Stimulated activated naive CD4-positive, alpha-beta T cell (primary cell): Measurements from ENCODE around the gene TAGLN.
"Not testable (repeated sequence)": the region's sequence is repeated elsewhere in the genome, so short reads cannot be mapped to it uniquely, and the experiment has no call there.

Source experiments
- DNase-seq, 6 experiments: peaks; one replicate each; lab custom pipeline; 2025; lab: John Stamatoyannopoulos, UW

The TAGLN gene

GRCh38 chr11:117195761-117196160 lies 3.4 kb upstream of the TAGLN start:
- DNase-seq = no peak

GRCh38 chr11:117197006-117197405 lies 2.2 kb upstream of the TAGLN start:
- DNase-seq = no peak

- no peak for DNase-seq
These were observed 1.4 kb upstream of the TAGLN start for GRCh38 chr11:117197516-117198456.

GRCh38 chr11:117198613-117199012 lies 557 bp upstream of the TAGLN start:
- no peak for DNase-seq

- DNase-seq = no peak
These were observed 994 bp downstream of the TAGLN start for GRCh38 chr11:117199916-117200812.

GRCh38 chr11:117200813-117201657 lies 1.9 kb downstream of the TAGLN start:
- DNase-seq = no peak

GRCh38 chr11:117201658-117202305 lies 2.6 kb downstream of the TAGLN start:
- DNase-seq = no peak

- no peak for DNase-seq
These were observed 3.4 kb downstream of the TAGLN start for GRCh38 chr11:117202386-117203068.

- DNase-seq = no peak
These were observed 3.9 kb downstream of the TAGLN start for GRCh38 chr11:117203069-117203407.

GRCh38 chr11:117204283-117205080 lies 5.3 kb downstream of the TAGLN start:
- DNase-seq = no peak

GRCh38 chr11:117205211-117205818 lies 6.1 kb downstream of the TAGLN start:
- DNase-seq = no peak

GRCh38 chr11:117206111-117206510 lies 6.9 kb downstream of the TAGLN start:
- not testable (repeated sequence) for DNase-seq

- not testable (repeated sequence) for DNase-seq
These were observed 7.7 kb downstream of the TAGLN start for GRCh38 chr11:117206859-117207258.

GRCh38 chr11:117207481-117207880 lies 8.3 kb downstream of the TAGLN start:
- not testable (repeated sequence) for DNase-seq

- not testable (repeated sequence) for DNase-seq
These were observed 9.5 kb downstream of the TAGLN start for GRCh38 chr11:117208710-117209109.

GRCh38 chr11:117209351-117210125 lies 10.4 kb downstream of the TAGLN start:
- DNase-seq = not testable (repeated sequence)

GRCh38 chr11:117210620-117211019 lies 11.4 kb downstream of the TAGLN start:
- no peak for DNase-seq

- DNase-seq = no peak
These were observed 13.7 kb downstream of the TAGLN start for GRCh38 chr11:117212697-117213355.
